GM08714 (cell line): ENCODE results near the gene RSAD1.

Experiments used
- H3K4me3 ChIP-seq: fragments of 200-500 bp; sonication (Bioruptor generic); 2 replicates; pipeline ENCODE4 v1.5.1; 2014; ENCODE audit warnings: mild to moderate bottlenecking, low read length, inconsistent platforms
- ZNF274 ChIP-seq: IDR thresholded peaks from 2 replicates; pipeline ENCODE4 v1.6.1; 2012; ENCODE audit warnings: mild to moderate bottlenecking, low read depth, low read length

Gene RSAD1

DNA sequence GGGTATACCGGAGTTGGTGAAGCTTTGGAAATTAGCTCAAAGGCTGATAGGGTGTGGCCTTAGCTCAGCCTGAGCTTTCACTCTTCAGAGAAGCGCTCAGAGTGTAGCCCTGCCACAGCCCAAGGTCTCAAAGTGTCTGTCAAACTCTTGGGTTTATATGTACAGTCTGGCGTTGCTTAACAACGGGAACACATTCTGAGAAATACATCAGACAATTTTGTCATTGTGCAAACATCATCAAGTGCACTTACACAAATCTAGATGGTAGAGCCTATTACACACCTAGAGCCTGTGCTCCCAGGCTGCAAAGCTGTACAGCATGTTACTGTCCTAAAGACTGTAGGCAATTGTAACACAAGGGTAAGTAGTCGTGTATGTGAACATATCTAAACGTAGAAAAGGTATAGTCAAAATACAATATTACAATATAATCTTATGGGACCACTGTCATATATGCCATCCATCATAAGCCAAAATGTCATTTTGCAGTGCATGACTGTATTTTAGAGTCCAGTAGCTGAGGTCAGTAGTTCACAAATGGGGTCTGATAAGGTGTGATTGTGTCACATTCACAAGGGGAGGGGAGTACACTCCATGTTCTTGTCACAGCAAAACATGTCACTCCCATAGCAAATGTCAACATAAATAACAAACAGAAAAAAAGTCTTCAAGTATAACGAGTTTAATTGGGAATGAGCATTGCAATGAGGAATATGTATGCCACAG is 30.6 kb upstream of the RSAD1 start:
- H3K4me3 ChIP-seq = no peak overlapping the region
- TF ChIP-seq ZNF274 = no peak

- no peak for TF ChIP-seq ZNF274
- no peak overlapping the region for H3K4me3 ChIP-seq
Observed at GRCh38 chr17:50448643-50449042, 30.0 kb upstream of the RSAD1 start.

DNA sequence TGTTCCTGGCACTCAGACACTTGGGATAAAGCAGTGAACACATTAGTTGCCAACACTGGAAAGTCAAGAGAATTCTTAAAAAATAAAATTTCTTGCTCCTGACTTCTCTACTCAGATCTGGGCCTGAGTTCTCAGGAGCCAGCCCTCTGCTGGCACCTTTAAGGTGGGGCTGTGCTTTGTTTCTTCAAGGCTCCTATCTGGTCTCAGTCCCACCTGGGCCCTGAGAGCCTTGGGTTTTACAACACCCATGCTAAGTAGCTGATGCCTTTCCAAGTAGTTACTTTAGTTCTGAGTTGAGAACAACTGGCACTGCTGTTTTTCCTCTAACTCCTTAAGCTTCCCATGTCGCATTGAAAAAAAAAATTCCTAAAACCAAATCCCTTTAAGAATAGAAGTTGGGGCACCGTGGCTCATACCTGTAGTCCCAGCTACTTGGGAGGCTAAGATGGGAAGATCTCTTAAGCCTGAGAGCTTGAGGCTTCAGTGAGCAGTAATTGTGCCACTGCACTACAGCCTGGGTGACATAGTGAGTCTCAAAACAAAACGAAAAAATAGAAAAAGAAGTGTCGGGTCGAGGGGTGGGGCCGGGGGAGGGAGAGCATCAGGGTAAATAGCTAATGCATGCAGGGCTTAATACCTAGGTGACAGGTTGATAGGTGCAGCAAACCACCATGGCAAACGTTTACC is 26.6 kb upstream of the RSAD1 start:
- H3K4me3 ChIP-seq = no peak overlapping the region
- TF ChIP-seq ZNF274 = no peak

- H3K4me3 ChIP-seq = no peak overlapping the region
- no peak for TF ChIP-seq ZNF274
Observed at GRCh38 chr17:50452630-50453300, 25.9 kb upstream of the RSAD1 start.

GRCh38 chr17:50453901-50454300 is 24.8 kb upstream of the RSAD1 start:
- H3K4me3 ChIP-seq = no peak overlapping the region
- TF ChIP-seq ZNF274 = no peak

DNA sequence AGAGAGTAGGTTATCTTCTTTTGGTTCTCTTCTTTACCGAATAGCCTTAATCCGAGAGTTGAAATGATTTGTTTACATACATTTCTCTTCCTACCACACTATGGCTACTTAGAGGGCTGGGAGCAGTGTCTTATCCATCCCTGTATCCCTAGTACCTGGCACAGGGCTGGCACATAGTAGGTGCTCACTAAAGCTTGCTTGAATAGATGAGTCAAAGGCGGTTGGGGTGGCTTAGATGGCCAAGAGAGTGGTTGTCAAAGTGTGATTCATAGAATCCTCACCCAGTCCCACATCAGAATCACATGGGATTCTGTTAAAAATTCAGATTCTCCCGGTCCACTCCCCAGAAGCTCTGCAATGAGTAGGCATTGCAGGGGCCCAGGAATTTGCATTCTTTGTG is 21.0 kb upstream of the RSAD1 start:
- no peak overlapping the region for H3K4me3 ChIP-seq
- no peak for TF ChIP-seq ZNF274

DNA sequence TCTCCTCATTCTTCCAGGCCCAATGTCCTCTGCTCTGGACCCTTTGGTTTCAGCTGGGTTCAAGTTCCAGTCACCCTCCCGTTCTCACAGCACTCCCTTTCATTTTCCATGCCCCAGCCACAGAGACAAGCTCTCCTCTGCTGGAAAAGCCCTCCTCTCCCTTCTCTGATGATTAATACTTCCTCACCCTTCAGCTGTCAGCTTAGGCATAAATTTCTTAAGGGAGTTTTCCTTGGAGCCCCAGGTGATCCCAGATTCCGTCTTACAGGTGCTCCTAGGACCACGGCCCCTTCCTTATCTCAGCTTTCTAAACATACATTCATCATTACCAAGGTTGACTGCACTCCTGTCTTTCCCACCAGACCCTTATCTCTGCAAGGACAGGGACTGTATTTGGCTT is 20.4 kb upstream of the RSAD1 start:
- TF ChIP-seq ZNF274 = no peak
- no peak overlapping the region for H3K4me3 ChIP-seq

DNA sequence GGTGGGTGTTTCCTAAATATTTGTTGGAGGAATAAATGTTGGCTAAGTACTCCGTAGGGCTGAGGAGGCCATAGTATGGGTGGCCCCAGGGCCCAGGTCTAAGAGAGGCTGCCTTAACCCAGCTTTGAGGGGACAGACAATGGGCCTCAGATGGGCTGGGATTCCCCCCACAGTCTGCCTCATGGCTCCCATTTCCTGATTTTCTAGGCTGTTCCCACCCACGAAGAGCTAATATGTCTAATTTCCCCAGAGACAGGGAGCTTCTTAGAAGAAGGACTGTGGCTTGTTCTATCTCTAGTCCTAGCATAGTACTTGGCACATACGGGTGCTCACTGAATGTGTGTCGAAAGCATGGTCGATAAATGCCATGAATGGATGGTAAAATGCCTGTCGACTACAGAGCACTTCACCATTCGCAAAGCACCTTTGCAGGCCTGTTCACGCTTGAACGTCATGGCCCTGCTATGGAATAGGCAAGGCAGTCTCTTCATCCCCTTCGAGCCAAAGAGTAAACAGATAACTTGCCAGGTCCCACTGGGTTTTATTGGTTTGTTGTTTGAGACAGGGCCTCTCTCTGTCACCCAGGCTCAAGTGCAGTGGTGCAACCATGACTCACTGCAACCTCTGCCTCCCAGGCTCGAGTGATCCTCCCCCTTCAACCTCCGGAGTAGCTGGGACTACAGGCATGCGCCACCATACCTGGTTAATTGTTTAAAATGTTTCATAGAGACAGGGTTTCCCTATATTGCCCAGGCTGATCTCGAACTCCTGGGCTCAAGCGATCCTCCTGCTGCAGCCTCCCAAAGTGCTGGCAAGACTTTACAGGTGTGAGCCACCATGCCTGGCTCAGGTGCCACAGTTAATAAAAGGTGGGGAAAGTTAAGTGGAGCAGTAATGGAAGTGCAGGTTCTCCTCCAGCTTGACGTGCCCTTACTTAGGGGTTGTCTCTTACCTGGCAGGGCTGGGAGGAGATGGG is 19.7 kb upstream of the RSAD1 start:
- no peak overlapping the region for H3K4me3 ChIP-seq
- no peak for TF ChIP-seq ZNF274

DNA sequence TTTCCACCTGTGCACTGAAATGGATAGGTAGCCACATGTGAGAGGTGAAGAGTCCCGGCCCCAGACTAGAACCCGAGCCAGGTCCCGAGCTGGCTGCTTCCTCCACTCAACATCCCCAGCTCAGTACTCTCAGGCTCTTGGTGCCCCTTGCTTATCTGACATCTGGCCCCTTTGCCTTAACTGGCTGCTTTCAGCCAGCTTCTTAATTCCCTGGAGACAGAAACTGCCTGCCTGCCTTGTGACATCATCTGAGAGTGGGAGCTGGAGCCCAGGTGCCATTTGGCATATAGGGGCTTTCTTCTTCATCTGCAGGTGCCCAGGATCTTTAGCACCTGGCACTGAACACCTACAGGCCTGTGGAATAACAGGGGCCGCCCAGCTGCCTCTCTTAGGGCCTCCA is 18.9 kb upstream of the RSAD1 start:
- H3K4me3 ChIP-seq = no peak overlapping the region
- TF ChIP-seq ZNF274 = no peak

- H3K4me3 ChIP-seq = no peak overlapping the region
- TF ChIP-seq ZNF274 = no peak
Observed at GRCh38 chr17:50460831-50461526, 17.7 kb upstream of the RSAD1 start.

DNA sequence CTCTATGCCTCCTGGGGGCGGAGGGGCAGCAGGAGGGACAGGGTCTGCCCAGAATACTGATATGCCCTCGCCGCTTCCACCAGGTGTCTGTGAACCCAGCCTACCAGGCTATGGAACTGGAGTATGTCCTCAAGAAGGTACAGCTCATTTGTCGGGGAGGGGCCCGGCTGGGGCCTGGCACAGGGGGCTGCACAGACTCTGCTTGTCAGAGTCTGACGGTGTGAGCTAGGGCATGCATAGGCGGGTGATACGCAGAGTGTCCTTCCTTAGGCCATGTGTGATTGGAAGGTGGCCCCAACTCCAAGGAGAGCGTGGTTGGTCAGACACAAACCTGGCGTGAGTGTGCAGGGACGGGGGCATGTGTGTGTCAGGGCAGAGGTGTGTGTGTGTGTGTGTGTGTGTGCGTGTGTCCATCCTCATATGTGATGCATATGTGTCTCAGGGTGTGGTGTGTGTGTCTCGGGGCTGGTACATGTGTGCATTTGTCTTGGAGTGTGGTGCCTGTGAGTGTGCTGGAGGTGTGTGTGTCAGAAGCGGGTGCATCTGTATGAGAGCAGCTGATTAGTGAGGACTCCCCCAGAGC is 17.0 kb upstream of the RSAD1 start:
- no peak for TF ChIP-seq ZNF274

DNA sequence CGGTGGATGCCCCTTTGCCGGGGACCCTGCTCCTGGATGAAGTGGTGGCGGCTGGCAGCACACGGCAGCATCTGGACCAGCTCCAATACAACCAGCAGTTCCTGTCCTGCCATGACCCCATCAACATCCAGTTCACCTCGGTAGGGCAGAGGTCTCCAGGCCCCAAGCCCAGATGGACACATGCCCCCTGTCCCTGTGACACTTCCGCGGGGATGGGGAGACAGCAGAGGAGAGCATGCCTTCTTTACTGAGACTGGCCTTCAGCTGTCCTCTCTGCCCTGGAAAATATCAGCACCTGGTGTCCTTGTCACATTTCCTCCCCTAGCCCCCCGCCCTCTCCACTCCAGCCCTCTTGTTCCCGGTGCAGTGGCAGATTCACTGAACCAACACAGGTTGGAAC is 16.2 kb upstream of the RSAD1 start:
- H3K4me3 ChIP-seq = no peak overlapping the region
- TF ChIP-seq ZNF274 = no peak

More for the DNA sequence above, 17.0 kb upstream of the RSAD1 start:
- H3K4me3 ChIP-seq = no peak overlapping the region

GRCh38 chr17:50464121-50464520 is 14.5 kb upstream of the RSAD1 start:
- no peak for TF ChIP-seq ZNF274

DNA sequence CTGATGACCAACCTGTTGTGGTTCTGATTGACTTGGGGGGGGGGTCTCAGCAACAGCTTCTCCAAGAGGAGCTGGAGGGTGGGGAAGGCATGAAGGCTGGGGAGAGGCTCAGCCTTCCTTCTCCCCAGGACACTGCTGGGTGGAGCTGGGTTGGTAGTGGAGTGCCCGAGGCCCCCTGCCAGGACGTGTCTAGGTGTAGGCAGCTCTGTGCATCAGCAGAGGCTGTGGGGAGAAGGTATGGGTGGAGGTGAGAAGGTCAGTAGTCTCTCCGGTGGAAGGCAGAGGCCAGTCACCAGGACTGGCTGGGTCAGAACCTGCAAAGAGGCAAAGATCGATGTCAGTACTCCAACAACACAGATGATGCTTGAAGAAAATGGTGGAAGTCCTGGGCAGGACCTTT is 13.9 kb upstream of the RSAD1 start:
- no peak overlapping the region for H3K4me3 ChIP-seq
- no peak for TF ChIP-seq ZNF274

More at GRCh38 chr17:50464121-50464520, 14.5 kb upstream of the RSAD1 start:
- no peak overlapping the region for H3K4me3 ChIP-seq
